GM21737 (cell line): Measurements from ENCODE around the gene TAS1R3.

Experiments used
- ATAC-seq: cut with Tn5 transposase; IDR thresholded peaks from one replicate; pipeline ENCODE4 v1.9.1; 2021; ENCODE audit warnings: mild to moderate bottlenecking, moderate library complexity; ENCODE audit not compliant: unreplicated experiment

The TAS1R3 gene

GRCh38 chr1:1320666-1321448 is 10.2 kb upstream of the TAS1R3 start:
- no peak for ATAC-seq

GRCh38 chr1:1321477-1321876 is 9.6 kb upstream of the TAS1R3 start:
- ATAC-seq = no peak

GRCh38 chr1:1322418-1322817 is 8.7 kb upstream of the TAS1R3 start:
- no peak for ATAC-seq

DNA sequence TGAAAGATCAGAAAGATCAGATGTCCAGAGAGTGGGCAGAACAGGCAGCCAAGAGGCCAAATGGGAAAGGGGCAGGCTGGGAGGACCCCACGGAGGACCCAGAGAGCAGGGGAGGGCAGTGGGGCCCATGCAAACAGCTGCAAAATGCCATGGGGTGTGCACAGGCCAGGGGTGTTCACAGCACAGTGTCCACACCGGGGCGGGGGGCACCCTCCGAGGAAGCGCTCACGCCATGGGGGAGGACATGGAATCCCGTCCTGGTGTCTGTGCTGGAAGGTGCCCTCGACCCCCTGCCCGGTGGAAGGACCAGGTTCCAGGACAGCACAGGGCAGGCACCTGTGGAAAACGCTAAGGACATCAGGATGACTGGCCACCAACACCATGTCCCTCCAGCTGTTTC is 8.1 kb upstream of the TAS1R3 start:
- no peak for ATAC-seq

- ATAC-seq = peak; percentile 7
Measured at GRCh38 chr1:1324084-1324523, 7.0 kb upstream of the TAS1R3 start.

GRCh38 chr1:1324524-1325287 is 6.4 kb upstream of the TAS1R3 start, which contains the start of the genes CPTP and INTS11:
Gene CPTP (plus strand): TSS chr1:1324802. CDS start chr1:1326911, 2,109 bp downstream.
Gene INTS11 (minus strand): TSS chr1:1324660. CDS start chr1:1324608, 52 bp downstream.
- peak; percentile 53 for ATAC-seq

DNA sequence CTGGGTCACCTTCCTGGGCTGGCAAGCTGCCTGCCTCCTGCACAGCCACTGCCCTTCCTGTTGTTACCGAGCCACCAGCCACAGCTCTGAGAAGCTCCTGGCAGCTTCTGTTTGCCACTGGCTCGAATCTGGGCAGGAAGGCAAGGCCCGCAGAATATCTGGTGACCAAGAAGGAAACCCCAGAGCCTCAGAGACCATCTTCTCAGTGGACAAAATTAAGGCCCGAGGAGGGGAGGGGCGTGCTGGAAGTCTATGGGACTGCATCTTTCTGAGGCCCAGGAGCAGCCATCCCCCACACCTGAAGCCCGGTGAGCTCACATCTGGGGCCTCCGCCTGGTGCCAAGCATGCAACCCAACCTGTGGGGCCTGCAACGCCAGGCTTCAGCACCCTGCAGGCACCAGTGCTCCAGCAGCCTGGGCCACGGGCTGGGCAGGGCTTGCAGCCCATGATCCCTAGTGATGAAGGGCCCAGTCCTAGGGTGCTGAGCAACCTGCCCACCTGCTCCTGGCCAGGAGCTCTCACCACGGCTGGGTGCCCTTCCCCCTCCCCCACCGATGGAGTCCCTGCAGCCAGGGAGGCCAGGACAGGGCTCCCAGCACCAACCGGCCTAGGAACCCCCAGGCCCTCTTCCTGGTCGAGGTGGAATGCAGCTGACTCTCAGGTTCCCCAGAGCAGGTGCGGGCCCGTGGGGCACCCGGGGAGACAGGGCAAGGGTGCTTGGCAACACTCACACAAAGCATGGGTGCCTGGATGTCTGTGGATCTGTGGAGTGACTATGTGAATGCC is 5.6 kb upstream of the TAS1R3 start:
- no peak for ATAC-seq

- ATAC-seq = no peak
Measured at GRCh38 chr1:1326075-1326605, 4.9 kb upstream of the TAS1R3 start.

DNA sequence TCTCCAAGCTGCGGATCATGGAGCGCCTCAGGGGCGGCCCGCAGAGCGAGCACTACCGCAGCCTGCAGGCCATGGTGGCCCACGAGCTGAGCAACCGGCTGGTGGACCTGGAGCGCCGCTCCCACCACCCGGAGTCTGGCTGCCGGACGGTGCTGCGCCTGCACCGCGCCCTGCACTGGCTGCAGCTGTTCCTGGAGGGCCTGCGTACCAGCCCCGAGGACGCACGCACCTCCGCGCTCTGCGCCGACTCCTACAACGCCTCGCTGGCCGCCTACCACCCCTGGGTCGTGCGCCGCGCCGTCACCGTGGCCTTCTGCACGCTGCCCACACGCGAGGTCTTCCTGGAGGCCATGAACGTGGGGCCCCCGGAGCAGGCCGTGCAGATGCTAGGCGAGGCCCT is 3.8 kb upstream of the TAS1R3 start:
- ATAC-seq = no peak

- ATAC-seq = no peak
Measured at GRCh38 chr1:1328254-1328653, 2.8 kb upstream of the TAS1R3 start.

DNA sequence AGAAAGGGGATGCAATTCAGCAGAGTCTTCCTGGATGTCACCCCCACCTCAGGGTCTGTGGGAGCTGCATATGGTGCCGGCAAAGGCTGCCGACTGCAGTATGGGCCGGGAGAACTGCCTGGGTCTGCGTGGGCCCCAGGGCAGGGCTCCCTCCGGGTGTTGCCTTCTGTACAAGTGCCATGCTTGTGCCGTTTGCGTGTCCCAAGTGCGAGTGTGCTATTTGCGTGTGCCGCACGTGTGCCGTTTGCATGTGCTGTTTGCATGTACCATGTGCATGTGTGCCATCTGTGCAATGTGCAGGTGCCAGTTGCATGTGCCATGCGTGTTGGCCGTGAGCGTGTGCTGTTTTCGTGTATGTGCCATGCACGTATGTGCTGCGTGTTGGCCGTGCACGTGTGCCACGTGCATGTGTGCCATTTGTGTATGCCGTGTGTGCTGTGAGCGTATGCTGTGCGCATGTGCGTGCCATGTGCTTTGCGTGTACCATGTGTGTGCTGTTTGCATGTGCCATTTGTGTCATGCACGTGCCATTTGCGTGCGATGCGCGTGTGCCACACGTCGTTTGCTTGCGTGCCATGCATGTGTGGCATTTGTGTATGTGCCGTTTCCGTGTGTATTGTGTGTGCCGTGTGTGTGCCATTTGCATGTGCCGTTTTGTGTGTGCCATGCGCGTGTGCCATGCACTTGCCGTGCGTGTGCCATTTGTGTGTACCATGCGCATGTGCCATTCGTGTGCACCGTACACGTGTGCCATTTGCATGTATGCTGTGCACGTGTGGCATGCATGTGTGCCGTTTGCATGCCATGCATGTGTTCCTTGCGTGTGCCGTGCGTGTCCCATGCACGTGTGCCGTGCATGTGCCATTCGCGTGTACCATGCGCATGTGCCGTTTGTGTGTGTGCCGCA is 1.5 kb upstream of the TAS1R3 start:
- ATAC-seq = no peak

GRCh38 chr1:1330366-1331067 is 563 bp upstream of the TAS1R3 start:
- ATAC-seq = no peak

DNA sequence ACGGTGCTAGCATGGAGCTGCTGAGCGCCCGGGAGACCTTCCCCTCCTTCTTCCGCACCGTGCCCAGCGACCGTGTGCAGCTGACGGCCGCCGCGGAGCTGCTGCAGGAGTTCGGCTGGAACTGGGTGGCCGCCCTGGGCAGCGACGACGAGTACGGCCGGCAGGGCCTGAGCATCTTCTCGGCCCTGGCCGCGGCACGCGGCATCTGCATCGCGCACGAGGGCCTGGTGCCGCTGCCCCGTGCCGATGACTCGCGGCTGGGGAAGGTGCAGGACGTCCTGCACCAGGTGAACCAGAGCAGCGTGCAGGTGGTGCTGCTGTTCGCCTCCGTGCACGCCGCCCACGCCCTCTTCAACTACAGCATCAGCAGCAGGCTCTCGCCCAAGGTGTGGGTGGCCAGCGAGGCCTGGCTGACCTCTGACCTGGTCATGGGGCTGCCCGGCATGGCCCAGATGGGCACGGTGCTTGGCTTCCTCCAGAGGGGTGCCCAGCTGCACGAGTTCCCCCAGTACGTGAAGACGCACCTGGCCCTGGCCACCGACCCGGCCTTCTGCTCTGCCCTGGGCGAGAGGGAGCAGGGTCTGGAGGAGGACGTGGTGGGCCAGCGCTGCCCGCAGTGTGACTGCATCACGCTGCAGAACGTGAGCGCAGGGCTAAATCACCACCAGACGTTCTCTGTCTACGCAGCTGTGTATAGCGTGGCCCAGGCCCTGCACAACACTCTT is 1.1 kb downstream of the TAS1R3 start:
- ATAC-seq = no peak

- no peak for ATAC-seq
Measured at GRCh38 chr1:1332774-1333480, 1.8 kb downstream of the TAS1R3 start.

- ATAC-seq = no peak
Measured at GRCh38 chr1:1333551-1334241, 2.6 kb downstream of the TAS1R3 start.

- no peak for ATAC-seq
Measured at GRCh38 chr1:1334835-1335234, 3.8 kb downstream of the TAS1R3 start.

DNA sequence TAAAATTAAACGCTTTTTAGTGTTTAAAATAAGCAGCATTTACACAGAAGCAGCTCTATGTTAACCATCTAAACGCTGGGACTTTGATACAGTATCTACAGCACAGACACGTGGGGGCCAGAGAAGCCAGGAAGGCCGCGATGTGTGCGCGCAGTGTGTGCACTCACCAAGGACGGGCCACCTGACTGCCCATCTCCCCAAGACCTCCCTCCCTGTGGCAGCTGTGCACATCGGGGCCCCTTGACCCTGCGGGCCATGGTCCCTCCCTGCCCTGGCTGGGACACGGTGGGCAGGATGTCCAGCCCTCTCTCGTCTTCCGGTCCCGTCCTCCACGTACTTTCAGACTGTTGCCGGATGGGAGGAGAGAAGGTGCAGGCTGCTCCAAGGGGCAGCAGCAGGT is 4.2 kb downstream of the TAS1R3 start:
- ATAC-seq = no peak
